ENCODE data around the gene PCCA.

- TF ChIP-seq CTCF (IDR thresholded peaks at IDR 0.05) (no peak), POLR2A (IDR thresholded peaks at IDR 0.05) (no peak)
Measured at GRCh38 chr13:100330662-100331061, 241.8 kb downstream of the PCCA start.

Measured in tibial nerve (tissue), 3 donors.